ENCODE data around the gene SPCS1.
A peak's percentile ranks its signal among the peaks of the same experiment; 100 is the strongest.
"Not testable (repeated sequence)": the region's sequence is repeated elsewhere in the genome, so short reads cannot be mapped to it uniquely, and the experiment has no call there.

Gene SPCS1

DNA sequence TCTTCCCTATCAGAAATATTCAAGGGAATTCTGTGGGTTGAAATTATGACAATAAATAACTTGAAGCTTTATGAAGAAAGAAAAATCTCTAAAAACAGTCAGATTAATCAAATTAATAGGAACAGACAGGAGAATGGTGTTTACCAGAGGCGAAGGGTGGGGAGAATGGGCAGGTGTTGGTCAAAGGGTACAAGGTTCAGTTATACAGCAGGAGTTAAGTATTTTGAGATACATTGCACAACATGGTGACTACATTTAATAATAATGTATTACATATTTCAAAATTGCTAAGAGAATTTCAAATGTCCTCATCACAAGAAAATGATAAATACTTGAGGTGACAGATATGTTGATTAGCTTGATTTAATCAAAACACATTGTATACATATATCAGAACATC, 18.6 kb downstream of the SPCS1 start:
- DNase-seq (ENCODE audit: low read depth): no peak
- in situ Hi-C loops (cut with HindIII; ENCODE audit: low sequenced_read_pairs): no loop called here
- H3K4me3 ChIP-seq (ENCODE audit: low read depth, low read length): no peak overlapping the region
- TF ChIP-seq, protein P1, sequence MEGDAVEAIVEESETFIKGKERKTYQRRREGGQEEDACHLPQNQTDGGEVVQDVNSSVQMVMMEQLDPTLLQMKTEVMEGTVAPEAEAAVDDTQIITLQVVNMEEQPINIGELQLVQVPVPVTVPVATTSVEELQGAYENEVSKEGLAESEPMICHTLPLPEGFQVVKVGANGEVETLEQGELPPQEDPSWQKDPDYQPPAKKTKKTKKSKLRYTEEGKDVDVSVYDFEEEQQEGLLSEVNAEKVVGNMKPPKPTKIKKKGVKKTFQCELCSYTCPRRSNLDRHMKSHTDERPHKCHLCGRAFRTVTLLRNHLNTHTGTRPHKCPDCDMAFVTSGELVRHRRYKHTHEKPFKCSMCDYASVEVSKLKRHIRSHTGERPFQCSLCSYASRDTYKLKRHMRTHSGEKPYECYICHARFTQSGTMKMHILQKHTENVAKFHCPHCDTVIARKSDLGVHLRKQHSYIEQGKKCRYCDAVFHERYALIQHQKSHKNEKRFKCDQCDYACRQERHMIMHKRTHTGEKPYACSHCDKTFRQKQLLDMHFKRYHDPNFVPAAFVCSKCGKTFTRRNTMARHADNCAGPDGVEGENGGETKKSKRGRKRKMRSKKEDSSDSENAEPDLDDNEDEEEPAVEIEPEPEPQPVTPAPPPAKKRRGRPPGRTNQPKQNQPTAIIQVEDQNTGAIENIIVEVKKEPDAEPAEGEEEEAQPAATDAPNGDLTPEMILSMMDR (IDR thresholded peaks at IDR 0.05; ENCODE audit: low read depth, low read length, missing control alignments): no peak

DNA sequence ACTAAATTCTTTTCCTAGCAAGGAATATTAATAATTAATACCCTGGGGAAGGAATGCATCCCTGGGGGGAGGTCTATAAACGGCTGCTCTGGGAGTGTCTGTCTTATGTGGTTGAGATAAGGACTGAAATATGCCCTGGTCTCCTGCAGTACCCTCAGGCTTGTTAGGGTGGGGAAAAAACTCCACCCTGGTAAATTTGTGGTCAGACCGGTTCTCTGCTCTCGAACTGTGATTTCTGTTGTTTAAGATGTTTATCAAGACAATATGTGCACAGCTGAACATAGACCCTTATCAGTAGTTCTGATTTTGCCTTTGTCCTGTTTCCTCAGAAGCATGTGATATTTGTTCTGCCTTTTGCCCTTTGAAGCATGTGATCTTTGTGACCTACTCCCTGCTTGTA, 22.8 kb downstream of the SPCS1 start:
- H3K4me3 ChIP-seq (ENCODE audit: low read depth, low read length); in situ Hi-C loops (cut with HindIII; ENCODE audit: low sequenced_read_pairs); DNase-seq (ENCODE audit: low read depth): not testable (repeated sequence)

DNA sequence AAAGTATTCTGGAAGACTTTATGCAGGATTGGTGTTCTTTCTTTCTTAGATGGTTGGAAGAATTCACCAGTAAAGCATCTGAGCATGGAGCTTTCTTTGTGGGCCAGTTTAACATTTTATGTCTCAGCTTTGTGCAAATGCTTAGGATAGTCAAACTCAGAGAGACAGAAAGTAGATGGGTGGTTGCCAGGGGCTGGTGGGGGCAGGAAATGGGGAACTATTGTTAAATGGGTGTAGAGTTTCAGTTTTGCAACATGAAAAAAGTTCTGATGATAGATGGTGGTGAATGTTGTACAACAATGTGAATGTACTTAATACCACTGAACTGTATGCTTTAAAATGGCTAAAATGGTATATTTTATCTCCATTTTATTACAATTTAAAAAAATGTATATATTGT, 24.8 kb downstream of the SPCS1 start:
- no peak for DNase-seq (ENCODE audit: low read depth)
- no peak overlapping the region for H3K4me3 ChIP-seq (ENCODE audit: low read depth, low read length)
- in situ Hi-C loops (cut with HindIII; ENCODE audit: low sequenced_read_pairs): no loop called here
- TF ChIP-seq, protein P1 (IDR thresholded peaks at IDR 0.05; ENCODE audit: low read depth, low read length, missing control alignments): no peak

DNA sequence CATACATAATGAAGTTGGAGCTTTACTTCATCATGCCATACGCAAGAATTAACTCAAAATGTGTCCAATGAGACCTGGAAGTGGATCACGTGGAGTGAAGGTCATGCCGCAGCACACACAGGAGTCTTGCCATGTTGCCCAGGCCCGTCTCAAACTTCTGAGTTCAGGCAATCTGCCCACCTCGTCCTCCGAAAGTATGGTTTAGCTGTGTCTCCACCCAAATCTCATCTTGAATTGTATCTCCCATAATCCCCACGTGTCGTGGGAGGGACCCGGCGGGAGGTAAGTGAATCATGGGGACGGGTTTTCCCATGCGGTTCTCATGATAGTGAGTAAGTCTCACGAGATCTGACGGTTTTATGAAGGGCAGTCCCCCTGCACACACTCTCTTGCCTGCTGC, 25.7 kb downstream of the SPCS1 start:
- H3K4me3 ChIP-seq (ENCODE audit: low read depth, low read length): no peak overlapping the region
- TF ChIP-seq, protein P1 (IDR thresholded peaks at IDR 0.05; ENCODE audit: low read depth, low read length, missing control alignments): no peak
- DNase-seq (ENCODE audit: low read depth): no peak
- in situ Hi-C loops (cut with HindIII; ENCODE audit: low sequenced_read_pairs): no loop called here

DNA sequence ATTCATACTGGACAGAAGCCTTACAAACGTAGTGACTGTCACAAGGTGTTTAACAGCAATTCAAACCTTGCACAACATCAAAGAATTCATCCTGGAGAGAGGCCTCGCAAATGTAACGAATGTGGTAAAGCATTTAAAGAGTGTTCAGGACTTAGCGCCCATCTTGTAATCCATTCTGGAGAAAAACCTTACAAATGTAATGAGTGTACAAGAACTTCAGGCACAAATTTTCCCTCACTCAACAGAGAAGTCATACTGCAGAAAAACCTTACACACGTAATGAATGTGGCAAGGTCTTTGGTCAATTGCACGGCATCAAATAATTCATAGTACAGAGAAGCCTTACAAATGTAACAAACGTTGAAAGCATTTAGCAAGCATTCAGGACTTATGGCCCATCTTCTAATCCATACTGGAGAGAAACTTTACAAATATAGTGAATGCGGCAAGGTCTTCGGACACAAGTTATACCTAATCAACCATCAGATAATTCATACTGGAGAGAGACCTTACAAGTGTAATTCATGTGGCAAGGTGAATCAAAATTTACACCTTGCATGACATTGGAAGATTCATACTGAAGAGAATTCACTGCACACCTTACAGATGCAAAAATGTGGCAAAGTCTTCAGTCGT, 27.5 kb downstream of the SPCS1 start:
- DNase-seq (ENCODE audit: low read depth): no peak
- TF ChIP-seq, protein P1 (IDR thresholded peaks at IDR 0.05; ENCODE audit: low read depth, low read length, missing control alignments): no peak
- no peak overlapping the region for H3K4me3 ChIP-seq (ENCODE audit: low read depth, low read length)
- in situ Hi-C loops (cut with HindIII; ENCODE audit: low sequenced_read_pairs): no loop called here

DNA sequence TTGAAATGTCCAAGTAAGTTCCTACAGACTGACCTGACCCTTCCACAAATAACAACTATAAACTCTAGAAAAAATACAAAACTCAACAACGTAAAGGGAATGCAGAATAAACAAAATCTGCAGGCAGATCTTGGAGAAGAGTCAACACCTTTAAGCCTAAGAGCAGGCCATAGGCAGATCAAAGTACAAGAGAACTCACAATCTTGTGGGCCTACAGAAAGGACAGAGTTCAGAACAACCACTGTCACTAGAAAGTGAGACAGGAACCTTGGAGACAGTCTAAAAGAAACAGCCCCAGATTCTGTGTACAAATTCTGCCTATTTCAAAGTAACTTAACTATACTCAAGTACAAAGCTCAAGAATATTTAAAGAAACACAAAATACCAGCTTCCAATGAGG, 33.8 kb downstream of the SPCS1 start:
- TF ChIP-seq, protein P1 (IDR thresholded peaks at IDR 0.05; ENCODE audit: low read depth, low read length, missing control alignments): no peak
- DNase-seq (ENCODE audit: low read depth): no peak
- in situ Hi-C loops (cut with HindIII; ENCODE audit: low sequenced_read_pairs): no loop called here
- H3K4me3 ChIP-seq (ENCODE audit: low read depth, low read length): no peak overlapping the region

DNA sequence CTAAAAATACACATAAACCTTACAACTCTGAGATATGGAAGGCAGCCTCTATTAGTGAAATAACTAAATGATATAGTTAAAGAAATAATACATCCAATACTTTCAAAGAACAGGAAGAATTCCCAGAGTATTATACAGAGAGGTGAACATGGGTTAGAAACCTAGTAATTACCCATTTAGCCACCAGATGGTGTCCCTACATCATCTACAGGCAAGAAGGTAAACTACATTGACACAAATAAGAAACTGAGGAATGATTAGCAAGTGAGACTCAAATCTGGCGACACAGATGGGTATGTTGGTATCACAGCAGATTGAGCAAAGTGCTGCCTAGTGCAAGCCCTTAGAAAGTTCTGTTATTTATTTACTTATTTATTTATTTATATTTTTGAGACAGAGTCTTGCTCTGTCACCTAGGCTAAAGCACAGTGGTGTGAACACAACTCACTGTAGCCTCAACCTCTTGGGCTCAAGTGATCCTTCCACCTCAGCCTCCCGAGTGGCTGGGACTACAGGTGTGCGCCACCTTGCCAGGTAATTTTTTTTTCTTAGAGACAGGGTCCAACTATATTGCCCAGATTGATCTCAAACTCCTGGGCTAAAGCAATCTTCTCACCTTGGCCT, 36.6 kb downstream of the SPCS1 start:
- peak; percentile 3 for DNase-seq (ENCODE audit: low read depth)
- no peak overlapping the region for H3K4me3 ChIP-seq (ENCODE audit: low read depth, low read length)
- in situ Hi-C loops (cut with HindIII; ENCODE audit: low sequenced_read_pairs): no loop called here
- TF ChIP-seq, protein P1 (IDR thresholded peaks at IDR 0.05; ENCODE audit: low read depth, low read length, missing control alignments): peak; percentile 58

All from astrocyte of the cerebellum (primary cell).